HG03159 (cell line): Measurements from ENCODE around the gene MRPL38.

Experiments used
- ATAC-seq: cut with Tn5 transposase; IDR thresholded peaks from one replicate; pipeline ENCODE4 v1.9.1; 2021; ENCODE audit warnings: mild to moderate bottlenecking, moderate library complexity; ENCODE audit not compliant: unreplicated experiment

Gene MRPL38

DNA sequence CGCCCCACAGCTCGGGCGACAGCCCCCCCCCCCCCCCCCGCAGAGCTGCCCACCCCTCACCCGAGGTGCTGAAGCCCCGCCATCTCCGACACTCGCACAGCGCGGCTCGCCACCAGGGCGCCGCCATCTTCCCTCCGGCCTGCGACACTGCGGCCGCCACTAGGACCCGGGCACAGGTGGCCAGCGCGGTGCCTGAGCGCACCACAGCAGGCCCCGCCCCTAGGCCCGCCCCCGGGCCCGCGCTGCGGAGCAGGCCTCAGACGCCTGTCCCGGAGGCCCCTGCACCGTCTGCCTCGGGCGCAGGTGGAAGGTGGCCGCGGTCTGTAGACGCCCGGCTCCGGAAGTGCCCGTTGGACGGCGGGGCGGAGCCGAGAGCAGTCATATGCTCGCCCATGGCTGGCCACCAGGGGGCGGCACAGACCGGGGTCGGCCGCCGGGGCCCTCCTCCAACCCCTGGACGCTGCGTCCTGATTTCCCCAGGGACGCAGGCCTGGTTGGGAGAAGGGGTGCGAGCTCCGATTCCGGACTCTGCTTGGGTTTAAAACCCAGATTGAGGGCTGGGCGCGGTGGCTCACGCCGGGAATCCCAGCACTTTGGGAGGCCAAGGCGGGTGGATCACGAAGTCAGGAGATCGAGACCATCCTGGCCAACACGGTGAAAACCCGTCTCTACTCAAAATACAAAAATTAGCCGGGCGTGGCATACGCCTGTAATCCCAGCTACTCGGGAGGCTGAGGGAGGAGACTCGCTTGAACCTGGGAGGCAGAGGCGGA, at the start of gene MRPL38:
TSS of gene MRPL38 (minus strand) at position 136 of the 773 bp plus-strand sequence. CDS start at position 127, 9 bp downstream.
- ATAC-seq = peak; percentile 94

DNA sequence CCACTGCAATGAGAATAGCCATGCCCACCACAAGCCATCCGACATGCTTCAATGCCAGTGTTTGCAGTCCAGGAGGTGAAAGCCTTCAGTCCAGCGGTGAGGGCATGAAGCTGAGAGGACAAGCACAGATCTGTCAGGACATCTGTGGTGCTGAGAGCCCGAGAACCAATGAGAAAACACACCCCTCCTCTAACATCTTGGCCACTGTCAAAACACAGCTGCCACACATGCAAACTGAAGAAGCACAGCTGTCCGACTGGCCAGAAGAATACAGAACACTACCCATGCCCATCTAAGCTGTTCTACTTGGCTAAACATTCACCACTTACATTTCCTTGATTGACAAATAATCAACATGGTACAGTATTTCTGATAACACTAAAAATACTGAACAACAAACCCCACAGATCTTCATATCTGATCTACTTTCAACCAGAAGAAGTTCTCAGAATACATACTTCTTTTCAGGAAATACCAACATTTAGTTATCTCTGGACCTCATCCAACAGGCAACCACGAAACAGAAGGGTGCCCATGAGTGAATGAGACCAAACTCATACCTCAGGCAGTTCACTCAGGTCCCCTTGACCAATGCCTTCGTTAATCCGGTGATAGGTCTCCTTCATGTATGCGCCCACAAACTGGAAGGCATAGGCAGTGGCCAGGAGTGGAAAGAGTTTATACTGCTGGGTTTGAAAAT, 46.3 kb upstream of the MRPL38 start:
- no peak for ATAC-seq

DNA sequence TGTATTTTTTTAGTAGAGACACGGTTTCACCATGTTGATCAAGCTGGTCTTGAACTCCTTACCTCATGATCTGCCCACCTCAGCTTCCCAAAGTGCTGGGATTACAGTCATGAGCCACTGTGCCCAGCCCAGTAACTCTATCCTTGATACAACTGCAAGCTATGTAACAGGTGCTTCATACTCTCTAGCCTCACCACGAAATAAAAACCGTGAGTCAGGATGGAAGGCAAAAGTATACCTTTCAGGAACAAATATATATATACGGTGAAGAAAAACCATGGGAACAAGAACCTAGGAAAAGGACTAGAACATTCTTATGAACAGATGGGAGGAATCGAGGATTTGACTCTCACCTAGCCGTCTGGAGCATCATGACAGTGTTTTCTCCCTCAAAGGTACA, 45.7 kb upstream of the MRPL38 start:
- no peak for ATAC-seq

DNA sequence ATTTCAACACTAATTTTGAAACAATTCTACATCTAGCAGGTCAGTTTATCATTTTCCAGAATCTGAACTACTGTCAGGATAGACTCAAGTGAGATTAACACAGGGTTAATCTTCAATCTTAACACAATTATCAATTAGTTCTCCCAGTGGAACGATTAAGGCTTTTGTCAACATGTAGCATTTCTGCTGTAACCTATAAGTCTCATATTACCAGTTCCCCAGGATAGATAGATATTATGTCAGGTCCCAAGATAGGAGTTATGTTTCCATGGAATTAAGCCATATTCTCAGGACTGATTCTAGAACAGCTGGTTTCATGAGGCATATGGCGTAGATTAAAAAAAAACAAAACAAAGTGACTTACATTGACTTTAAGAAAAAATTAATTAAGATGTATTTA, 40.5 kb upstream of the MRPL38 start:
- ATAC-seq = no peak

DNA sequence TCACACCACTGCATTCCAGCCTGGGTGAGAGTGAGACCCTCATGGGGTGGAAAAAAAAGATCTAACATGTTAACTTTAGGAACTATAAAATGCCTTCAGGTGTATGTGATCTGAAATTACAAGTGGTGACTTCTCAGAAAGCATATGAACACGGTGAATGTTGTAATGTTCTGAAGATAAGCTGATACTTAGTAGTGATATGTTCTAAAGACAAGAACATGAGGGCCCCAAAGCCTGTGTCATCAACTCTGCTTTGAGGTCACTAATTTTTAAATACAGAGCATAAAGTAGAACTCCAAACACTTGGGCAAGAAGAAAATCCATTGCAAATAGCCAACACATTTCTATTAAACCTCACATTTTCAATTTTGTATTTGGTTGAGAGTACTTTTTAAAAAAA, 38.8 kb upstream of the MRPL38 start:
- ATAC-seq = no peak

DNA sequence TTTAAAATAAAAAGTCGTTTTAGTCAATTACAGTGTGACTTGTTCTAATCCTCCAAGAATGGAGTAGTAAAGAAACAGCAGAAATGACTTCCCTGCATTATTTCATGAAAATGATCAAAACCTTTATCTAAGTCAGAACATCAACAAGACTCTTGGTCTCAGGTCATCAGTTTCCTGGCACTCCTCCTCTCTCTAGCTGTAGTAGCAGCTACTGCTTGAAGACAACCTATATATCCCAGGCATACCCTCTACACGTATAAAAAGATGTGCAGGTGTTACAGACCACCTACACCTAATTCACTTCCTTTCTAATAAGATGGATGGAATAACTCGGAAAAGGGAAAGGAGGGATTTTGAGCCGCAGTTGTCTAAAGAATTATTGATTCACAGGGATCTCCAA, 37.8 kb upstream of the MRPL38 start:
- no peak for ATAC-seq

DNA sequence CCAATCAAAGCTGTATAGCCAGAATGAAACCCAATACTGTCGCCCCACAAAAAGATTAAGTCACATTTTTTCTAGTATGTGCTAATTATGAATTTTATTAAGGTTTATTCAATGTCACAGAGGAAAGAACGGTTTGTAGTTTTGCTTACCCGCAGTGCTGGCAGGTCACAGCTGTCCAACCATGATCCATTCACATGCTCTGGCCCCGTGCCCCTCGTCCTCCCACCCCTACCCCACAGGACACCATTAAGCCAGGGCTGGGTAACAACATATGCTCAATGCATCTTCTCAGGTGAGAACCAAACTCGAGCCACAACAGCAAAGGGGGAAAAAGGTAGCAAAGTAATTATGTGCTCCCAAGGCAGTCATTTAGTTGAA, 36.7 kb upstream of the MRPL38 start:
- no peak for ATAC-seq

DNA sequence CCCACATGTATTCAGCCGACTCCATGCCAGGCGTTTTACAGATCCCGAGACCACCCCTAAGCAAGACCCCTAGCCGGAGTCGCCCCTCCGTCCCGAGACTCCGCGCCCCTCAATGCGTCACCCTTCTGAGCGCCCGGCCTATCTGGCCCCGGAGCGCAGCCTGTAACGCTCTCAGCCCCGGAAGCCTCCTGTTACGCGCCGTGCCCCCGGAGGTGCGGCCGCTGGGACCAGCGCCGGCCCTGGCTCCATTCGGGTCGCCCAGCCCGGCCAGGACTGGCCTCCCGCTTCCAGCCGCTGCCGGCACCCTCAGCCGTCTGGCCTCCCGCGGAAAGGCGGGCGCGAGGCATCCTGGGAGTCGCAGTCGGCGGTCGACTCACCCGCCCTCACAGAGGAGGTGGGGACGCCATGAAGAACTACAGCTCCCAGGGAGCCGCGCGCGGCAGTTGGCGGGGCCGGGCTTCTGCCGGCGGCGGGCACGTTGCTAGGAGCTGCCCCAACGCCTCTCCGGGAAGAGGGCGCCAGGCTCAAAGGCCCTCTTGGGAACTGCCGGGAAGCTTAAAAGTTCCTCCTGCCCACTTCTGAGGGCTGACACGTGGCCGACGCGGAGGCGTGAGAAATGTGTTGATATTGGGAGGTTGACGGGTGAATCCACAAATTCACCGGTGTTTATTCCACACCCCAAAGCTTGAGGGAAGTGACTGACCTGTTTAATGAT, 36.2 kb upstream of the MRPL38 start, which contains the start of gene FBF1:
TSS of gene FBF1 (minus strand) at position 316 of the 715 bp plus-strand sequence. CDS start 2,893 bp downstream, outside the sequence.
- peak; percentile 87 for ATAC-seq

DNA sequence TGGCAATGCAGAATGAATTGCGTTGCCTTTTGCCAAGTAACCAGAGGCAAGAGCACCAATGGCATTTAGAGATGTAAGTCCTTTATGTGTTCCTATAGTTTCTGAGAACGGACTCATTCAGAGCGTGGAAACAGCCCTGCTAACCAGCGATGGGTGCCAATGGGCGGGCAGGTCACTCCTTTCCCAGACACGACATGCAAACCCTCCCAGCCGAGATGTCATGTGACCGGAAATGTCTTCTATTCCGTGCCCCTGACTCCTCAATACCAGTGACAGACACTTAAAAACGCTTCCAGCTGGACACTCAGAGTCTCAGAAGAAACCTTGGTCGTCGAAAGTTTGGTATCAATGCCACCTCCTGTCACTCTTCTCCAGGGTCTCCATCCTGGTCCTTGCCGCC, 33.0 kb upstream of the MRPL38 start:
- no peak for ATAC-seq

DNA sequence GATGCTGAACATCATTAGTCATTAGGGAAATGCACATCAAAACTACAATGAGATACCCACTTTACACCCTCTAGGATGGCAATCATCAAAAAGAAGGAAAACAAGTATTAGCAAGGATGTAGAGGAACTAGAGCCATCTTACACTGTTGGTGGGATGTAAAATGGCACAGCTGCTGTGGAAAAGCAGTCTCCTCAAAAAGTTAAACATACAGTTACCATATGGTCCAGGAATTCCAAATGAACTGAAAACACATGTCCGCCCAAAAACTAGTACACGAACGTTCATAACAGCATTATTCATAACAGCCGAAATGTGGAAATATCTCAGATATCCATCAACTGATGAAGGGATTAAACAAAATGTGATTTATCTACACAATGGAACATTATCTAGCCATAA, 29.1 kb upstream of the MRPL38 start:
- no peak for ATAC-seq

DNA sequence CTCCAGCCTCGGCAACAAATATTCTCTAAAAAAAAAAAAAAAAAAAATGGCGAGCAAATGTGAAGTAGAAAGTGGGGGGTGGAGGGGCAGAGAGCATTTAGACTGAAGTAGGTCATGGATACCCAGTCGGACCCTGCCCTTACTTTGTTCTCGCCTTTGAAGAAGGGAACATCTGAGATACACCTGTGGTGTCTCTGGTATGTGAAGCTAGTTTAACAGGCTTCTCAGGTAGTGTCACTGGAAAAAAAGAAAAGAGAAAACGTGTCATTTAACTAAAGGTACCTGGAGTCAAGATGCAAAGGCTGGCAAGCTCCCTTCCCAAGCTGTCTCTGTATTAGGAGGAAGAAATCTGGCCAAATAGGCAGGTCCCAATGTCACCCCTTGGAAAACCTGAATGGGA, 28.2 kb upstream of the MRPL38 start:
- no peak for ATAC-seq

DNA sequence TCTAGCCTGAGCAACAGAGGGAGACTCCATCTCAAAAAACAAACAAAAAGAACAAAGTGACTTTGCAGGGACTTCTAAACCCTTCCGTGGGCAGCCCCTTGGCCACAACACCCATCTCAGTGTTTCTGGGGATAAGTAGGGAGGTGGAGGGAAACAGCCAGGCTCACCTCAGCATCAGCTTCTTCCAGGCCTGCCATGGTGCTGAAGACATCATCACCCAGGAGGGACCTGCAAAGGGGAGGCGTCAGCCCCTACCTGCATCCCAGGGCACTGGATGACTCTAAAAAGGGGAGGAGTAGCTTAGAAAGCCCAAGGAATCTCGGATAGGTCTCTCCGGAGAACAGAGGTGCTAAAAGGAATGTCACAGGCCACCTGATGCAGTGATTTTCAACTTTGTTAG, 26.4 kb upstream of the MRPL38 start:
- ATAC-seq = no peak

DNA sequence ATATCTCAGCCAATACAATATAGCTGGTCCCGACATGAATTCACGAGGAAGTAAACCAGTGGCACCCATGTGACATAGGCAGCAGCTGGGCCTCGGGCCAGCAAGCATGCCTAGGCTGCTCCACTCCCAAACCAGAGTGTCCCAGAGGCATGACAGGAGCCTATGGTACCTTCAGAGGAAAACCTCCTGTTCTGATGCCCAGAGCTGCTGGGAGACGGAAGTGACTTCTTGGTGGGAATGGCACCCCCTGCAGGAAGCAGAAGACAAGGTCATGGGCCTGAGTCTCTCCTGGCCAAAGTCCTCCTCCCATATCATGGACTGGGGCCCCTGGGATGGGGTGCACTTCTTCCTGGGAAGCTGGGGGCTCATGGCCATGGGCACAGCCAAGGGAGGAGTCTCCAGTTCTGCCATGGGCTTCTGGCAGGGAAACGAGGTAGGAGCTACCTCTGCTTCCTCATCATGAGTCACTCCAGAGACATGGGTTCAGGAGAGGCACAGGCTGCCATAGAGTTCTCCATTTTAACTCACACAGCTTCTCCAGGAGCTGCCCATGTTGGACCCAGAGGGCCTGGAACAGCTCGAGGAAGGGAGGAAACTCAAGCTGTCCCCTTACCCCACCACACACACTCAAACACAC, 22.7 kb upstream of the MRPL38 start:
- ATAC-seq = no peak

DNA sequence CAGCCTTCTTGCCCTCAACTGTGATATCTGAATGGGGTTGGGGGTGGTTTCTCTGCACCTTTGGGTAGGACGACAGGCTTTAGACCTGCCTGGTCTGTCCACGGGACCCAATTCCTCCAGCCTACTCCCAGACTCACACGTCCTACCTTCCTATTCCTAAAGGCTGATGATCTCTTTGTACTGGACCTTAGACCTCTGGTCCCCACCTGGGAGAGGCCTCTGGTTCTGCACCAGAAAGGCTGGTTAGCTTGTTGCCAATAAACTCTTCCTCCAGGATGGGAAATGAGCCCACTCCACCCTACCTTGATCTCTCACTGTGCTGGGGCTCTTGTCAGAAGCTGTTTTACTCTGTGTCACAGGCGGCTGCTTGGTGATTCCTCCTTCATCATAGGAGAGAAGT, 21.8 kb upstream of the MRPL38 start:
- ATAC-seq = no peak

DNA sequence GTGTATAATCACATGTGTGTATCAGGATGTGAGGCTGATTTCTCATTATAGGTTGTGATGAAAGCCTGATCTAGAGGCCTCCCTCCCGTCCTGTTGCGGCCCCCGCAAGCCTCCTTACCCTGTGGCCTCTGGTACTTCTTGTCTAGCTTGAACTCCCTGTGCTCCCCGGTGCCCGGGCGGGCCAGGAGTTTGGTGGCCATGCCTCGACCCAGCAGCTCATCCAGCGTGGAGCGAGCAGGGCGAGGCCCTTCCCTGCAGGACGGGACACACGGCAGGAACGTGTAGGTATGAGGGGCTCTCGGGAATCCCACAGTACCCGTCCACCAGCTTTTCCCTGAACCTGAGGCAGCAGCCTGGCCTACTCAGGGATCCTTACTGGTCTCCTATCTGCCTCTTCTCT, 21.2 kb upstream of the MRPL38 start:
- ATAC-seq = no peak

DNA sequence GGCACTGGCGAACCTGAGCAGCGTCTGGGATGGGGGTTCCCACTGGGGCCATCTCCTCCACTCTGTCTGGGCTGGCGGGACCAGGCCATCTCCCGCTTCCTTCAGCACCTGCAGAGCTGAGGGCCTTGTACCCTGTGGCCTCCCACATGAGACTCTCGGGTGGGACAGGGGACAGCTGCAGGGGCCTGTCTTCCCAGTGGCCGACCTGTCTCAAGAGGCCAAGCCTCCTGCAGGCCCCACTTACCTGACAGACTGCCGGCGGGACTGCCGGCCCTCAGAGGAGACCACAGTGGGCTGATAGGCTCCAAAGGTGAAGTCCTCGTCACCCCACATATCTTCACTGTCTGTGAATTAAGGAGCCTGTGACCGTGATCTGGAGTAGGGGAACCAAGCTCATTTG, 20.4 kb upstream of the MRPL38 start:
- no peak for ATAC-seq

DNA sequence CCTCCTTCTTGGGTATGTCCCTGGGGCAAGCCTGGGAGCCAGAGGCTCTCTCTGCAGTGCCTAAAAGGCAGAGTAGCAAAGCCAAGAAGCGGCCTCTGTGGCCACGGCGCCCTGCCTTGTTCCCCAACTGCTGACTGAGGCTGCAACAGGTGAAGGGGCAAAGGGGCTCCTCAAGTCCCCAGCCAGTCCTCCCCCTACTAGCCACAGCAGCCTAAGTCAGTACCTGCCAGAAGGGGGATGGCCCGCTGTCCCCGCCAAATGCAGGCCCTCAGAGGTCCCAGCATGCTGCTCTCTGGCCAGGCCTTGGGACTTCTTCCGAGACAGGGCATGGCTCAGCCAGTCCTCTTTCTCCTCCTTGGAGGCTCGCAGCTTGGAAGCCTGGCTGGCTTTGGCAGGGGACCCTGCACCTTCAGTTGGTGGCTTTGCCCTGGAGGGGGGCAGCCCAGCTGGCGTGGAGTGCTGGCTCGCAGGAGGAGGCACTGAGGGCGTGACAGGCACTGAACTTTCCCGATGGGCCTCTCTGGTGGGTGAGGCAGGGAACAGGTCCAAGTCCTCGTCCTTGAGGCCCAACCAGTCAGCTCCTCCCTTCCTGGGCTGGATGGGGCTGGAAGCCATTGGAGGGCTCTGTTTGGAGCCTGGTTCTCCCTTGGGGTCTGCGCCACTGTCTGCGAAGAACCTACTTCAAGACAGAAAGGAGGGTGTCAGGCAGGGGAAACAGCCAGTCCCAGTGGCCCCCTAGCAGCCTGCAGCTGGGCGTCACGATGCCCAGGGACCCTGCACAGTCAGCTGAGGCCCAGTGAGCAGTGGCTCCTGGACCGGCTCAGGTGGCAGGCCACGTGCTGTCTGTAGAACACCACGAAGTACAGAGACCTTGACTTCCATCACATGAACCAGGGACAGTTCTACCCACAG, 18.5 kb upstream of the MRPL38 start:
- no peak for ATAC-seq

DNA sequence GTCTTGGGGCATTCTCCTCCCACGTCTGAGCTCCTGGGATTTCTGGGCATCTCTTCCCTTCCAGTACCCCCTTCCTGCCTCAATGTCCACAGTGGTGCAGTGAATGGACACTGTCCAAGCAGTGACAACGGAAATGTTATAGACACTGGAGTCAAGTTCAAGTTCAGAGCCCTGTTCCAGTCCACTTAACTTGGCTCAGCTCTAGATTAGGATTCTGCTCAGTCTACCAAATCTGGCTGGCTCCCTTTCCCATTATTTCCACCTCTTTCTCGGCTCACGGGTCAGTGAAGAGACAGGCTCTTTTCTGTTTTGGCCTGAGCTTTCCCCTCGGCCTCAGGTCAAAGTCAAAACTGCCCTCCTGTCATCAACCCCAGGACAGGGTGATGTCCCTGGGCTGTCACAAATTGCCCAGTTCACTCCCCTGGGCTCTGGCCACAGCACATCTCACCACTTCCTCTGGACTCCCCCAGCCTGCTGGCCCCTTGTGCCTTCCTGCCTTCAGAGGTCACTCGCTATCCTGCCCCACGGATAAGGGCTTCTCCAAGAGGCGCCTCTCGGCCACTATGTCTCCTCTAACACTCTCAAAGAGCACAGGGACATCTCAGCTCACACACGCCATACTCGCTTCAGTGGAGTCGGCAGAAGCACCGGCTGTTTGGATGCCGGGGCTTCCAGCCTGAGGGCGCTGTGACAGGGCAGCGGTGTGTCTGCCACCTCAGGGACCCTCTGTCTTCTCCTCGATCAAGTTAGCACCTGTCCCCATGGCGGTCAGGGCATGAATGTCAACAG, 17.7 kb upstream of the MRPL38 start:
- no peak for ATAC-seq

DNA sequence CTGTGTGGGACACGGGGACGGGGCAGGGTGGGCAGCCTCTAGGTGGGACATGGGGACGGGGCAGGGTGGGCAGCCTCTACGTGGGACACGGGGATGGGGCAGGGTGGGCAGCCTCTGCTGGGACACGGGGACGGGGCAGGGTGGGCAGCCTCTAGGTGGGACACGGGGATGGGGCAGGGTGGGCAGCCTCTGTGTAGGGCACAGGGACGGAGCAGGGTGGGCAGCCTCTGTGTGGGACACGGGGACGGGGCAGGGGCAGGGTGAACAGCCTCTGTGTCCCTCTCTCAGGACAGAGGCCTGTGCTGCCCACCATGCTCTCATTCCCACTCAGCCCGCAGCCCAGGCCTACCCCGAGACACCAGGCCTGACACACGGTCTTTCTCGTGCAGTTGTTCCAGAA, 16.9 kb upstream of the MRPL38 start:
- ATAC-seq = no peak
